GM10266 (cell line): ENCODE data around the gene HOXD13.

Source experiments
- DNase-seq: peaks from one replicate; pipeline ENCODE4 v3.0.0; 2012; ENCODE audit errors: extremely low spot score
- CTCF ChIP-seq: IDR thresholded peaks from 2 replicates; pipeline ENCODE4 v1.5.1; 2012; ENCODE audit warnings: mild to moderate bottlenecking, low read depth; ENCODE audit not compliant: control insufficient read depth, insufficient read depth; ENCODE audit errors: missing control alignments

HOXD13 gene

GRCh38 chr2:176101842-176102241 is 9.3 kb downstream of the HOXD13 start:
- DNase-seq, result no peak
- no peak for TF ChIP-seq CTCF

GRCh38 chr2:176102309-176102866 is 9.9 kb downstream of the HOXD13 start:
- no peak for TF ChIP-seq CTCF
- no peak for DNase-seq

- no peak for TF ChIP-seq CTCF
- DNase-seq, result no peak
Measured at GRCh38 chr2:176103194-176103593, 10.7 kb downstream of the HOXD13 start.

GRCh38 chr2:176103742-176104315 is 11.3 kb downstream of the HOXD13 start:
- no peak for DNase-seq
- TF ChIP-seq CTCF, result no peak

GRCh38 chr2:176104316-176105077 is 12.0 kb downstream of the HOXD13 start:
- TF ChIP-seq CTCF, result no peak
- no peak for DNase-seq

- no peak for DNase-seq
Measured at GRCh38 chr2:176105078-176105729, 12.7 kb downstream of the HOXD13 start.

More at GRCh38 chr2:176105078-176105729, 12.7 kb downstream of the HOXD13 start:
- no peak for TF ChIP-seq CTCF
